HuH-7 (cell line): Measurements from ENCODE around the gene WDR81.
A peak's percentile ranks its signal among the peaks of the same experiment; 100 is the strongest.
"Not testable (repeated sequence)": the region's sequence is repeated elsewhere in the genome, so short reads cannot be mapped to it uniquely, and the experiment has no call there.

ENCODE experiments used
- DNase-seq: peaks from one replicate; pipeline ENCODE4 v3.0.0; 2011; ENCODE audit warnings: low spot score

Gene WDR81

GRCh38 chr17:1730326-1731193, 6.1 kb downstream of the WDR81 start:
- DNase-seq: no peak

DNA sequence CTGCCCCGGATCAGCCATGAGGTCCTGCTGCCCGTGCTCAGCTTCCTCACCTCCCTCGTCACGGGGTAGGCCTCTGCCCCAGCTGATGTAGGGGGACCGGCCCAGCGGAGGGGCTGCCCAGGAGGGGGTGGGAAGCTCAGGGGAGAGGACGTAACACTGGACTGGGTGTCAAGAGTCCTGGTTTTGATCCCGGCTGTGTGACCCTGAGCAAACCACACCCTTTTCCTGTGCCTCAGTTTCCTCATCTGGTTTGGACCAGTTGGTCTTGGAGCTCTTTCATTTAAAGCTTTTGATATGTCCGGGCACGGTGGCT, 6.6 kb downstream of the WDR81 start:
- DNase-seq: no peak

- DNase-seq: no peak
Measured at GRCh38 chr17:1732241-1732832, 7.8 kb downstream of the WDR81 start.

DNA sequence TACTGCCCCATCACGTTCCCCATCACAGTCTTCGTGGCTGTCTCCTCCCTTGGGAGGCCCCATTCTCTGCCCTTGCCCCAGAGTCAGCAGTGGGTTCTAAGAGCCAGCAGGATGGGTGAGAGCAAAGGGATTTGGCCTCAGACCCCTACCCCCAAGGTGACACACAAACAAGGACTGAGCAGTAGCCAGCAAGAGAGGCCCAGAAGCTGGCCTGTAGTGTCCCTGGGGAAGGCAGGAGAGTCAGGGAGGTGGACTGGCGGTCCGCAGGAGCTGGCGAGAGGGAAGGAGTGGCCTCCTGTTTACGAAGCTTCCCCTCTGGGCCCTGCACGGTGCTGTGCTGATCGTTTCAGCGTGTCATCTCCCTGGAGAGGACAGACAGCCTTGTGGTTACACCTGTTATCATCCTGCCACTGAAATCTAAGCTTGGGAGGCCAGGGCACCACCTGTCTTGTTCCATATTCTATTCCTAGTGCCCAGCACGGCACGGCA, 8.4 kb downstream of the WDR81 start:
- DNase-seq: no peak

- no peak for DNase-seq
Measured at GRCh38 chr17:1733759-1734158, 9.3 kb downstream of the WDR81 start.

DNA sequence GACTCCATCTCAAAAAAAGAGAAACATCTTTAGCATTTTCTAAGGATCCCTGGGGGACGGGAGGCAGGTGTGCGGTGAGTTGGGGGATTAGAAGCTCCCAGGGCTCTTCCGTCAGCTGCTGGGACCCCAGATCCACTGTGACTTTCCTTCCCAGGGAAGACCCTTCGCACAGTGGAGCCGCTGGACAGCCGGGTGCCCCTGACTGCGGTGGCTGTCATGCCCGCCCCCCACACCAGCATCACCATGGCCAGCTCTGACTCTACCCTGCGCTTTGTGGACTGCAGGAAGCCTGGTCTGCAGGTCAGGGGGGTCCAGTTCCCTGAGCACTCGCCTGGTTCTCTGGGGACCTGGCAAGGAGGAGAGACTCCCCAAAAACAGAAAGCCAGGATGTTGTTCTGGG, 10.9 kb downstream of the WDR81 start:
- DNase-seq: no peak

DNA sequence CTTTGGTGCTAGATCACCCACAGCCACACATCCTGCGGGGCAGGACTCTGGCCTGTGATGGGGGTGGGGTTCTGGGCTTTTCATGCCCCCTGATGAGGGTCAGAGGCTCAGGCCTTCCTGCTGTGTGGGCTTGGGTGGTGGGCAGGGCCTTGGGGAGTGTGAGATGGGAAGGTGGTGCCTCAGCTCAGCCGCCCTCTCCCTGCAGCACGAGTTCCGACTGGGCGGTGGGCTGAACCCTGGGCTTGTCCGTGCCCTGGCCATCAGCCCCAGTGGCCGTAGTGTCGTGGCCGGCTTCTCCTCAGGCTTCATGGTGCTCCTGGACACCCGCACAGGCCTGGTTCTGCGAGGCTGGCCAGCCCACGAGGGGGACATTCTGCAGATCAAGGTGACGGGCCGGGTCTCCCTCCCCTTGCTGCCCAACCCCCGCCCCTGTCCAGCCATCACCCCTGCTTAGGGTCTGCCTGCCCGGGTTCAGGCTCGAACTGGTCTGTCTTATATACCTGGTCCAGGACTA, 11.4 kb downstream of the WDR81 start:
- no peak for DNase-seq

DNA sequence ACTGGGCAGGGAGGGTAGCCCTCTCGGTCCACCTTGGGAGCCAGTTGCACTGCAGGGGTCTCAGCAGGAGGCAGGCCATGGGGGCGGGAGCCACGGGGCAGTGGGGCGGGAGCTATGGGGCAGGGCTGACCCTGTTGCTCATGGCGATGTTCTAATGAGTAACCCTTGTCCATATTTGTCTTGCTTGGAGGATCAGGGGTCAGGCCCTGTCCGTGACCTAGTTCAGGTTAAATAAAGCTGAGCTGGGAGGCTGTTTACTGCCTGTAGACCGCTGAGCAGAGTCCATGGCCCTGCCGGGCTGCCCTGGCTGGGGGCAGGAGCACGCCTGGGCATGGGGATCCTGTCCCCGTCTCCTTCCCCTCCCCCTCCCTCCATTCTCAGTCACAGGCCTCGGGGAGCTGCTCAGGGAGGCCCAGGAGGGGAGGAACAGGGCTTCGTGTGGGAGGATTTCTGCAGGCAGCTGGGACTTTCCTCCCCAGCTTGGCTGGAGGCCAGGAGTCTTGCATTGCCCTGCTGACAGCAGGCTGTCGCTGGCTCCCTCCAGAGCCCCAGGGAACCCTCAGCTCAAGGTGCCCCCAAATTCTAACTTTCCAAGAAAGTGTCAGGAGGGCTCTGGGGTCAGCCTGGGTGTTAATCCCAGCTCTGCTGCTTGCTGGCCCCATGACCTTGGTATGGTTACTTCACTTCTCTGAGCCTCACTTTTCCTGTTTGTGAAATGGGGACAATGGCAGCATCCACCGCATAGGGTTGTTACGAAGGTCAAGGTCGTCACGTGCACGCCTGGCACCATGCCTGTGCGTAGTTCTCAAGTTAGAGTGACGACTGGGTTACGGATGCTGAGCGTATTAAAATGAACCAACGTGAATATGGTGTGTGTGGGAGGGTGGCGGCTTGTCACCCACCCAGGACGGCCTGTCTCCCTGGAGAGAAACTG, 12.1 kb downstream of the WDR81 start:
- peak; percentile 92 for DNase-seq

DNA sequence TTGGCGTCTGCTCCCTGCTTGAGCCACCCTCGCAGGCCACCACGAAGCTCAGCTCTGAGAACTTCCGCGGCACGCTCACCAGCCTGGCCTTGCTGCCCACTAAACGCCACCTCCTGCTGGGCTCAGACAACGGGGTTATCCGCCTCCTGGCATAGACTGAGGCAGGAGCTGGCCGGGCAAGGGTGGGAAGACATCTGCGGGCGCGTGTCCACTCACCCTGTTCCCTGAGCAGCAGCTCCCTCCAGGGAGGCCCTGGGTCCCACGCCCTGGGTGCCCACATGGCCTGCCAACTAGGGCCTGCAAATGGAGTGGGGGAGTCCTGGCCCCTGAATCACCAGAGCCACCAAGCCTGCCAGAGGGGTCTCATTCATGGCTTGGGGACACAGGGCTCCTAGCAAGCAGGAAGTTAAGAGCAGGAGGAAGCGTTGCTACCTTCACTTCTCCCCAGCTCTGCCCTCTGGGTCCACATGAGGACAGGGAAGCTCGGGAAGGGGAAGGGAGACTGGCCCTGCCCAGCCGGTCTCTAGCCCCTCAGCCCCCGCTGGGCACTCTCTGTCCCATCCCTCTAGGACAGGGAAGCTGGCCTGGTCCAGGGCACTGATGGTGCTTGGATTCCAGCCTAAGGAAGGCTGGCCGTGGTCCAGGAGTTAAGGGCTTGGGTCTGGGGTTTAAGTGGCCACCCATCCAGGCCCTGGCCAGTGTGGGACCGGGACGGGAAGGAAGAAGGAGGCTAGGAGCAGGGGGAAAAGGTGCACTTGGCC, 13.2 kb downstream of the WDR81 start:
- DNase-seq: no peak

- DNase-seq: not testable (repeated sequence)
Measured at GRCh38 chr17:1741899-1742298, 17.4 kb downstream of the WDR81 start.

DNA sequence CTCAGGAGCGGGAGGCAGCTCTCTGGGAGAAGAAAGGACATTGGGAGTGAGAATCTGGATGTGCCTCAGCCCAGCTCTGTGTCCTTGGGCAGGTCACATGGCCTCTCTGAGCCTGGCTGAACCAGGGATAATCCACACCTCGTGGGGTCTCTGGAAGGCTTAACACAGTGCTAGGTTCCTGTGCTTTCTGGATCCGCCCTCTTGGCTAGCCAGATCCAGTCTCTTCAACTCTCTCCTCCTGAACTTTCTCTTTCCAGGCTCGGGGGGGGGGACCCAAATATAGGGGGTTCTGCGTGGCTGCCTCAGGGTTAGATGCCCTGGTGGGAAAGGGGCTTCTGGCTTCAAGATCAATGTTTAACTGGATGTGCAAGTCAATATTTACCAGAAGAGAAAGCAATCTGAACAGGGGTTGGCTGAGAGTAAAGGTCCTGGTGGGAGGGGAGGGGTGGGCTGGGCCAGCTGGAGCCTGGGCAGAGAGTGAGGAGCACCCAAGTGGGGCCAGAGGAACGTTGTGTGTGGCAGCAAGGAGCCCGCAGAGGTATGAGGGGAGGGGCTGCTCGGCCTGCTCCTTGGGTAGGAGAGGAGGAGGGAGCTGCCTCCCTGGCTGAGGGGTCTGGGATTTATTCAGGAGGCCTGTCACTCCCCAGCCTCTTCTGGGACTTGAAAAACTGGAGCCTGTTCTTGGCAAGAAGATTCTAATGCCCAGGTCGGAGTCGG, 18.0 kb downstream of the WDR81 start, which contains the start of gene SERPINF2:
TSS of gene SERPINF2 (plus strand) at position 501 of the 717 bp plus-strand sequence. CDS start 2,125 bp downstream, outside the sequence.
- DNase-seq: peak; percentile 84

DNA sequence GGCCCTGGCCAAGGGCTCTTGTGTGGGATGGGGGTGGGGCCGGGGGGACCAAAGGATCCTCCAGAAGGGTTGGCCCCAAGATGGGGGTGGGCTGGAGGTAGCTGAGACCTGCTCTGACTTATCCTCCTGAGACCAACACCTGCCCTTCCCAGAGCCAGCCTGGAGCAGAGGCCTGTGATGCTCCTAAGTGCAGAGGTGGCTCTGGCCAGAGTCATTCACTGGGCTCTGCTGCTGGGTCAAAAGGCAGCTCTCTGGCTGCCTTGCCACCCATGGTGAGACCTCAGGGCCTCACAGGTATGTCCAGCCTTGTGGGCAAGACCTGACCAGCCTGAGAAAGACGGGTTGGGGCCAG, 18.6 kb downstream of the WDR81 start:
- no peak for DNase-seq

GRCh38 chr17:1744551-1745512, 20.3 kb downstream of the WDR81 start:
- DNase-seq: no peak

DNA sequence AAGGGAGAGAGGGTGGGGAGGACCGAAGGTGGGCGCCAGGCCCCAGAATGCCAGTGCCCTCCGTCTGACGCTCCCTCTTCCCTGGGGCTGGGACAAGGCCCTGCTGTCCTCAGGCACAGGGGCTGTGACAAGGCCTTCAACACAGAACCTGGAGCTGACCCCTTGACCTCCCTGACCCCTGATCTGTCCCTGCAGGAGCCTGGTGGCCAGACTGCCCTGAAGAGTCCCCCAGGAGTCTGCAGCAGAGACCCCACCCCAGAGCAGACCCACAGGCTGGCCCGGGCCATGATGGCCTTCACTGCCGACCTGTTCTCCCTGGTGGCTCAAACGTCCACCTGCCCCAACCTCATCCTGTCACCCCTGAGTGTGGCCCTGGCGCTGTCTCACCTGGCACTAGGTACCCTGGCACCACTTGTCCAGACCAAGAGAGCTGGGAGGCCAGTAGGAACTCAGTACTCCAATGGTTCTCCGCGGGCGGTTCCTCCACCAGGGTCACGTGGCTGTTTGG, 21.1 kb downstream of the WDR81 start:
- no peak for DNase-seq

- no peak for DNase-seq
Measured at GRCh38 chr17:1746975-1747543, 22.6 kb downstream of the WDR81 start.

GRCh38 chr17:1750628-1751027, 26.1 kb downstream of the WDR81 start:
- DNase-seq: no peak

- DNase-seq: no peak
Measured at GRCh38 chr17:1752425-1753262, 28.1 kb downstream of the WDR81 start.

- no peak for DNase-seq
Measured at GRCh38 chr17:1753767-1754429, 29.4 kb downstream of the WDR81 start.
